HepG2 (cell line): ENCODE data around the gene C6orf136. TPM values are rescaled to one million over a fixed set of nuclear protein-coding genes. Genes with fewer than 3 reads are reported as not detected.

Source experiments
- ATAC-seq: fragments of 200-7000 bp; cut with Tn5 transposase; 3 replicates; pipeline ENCODE4 v1.9.1; 2020; ENCODE audit warnings: mild to moderate bottlenecking, moderate library complexity
- BruUV-seq: library from RNA; stranded (reverse); fragments of 400-500 nt; replicated peaks from 2 replicates; lab custom pipeline; 2021; lab: Mats Ljungman, UMichigan
- CTCF ChIA-PET: fragments of 300-600 bp; formaldehyde crosslinking; extraction: SDS; loops from one replicate; lab custom pipeline; 2021; ENCODE audit warnings: low total read pairs, inconsistent platforms, low intra/inter-chr PET ratio; lab: Yijun Ruan, JAX
- POLR2A ChIA-PET: fragments of 350-600 bp; sonication (Branson Sonifier 250); formaldehyde crosslinking; loops from one replicate; lab custom pipeline; 2020; ENCODE audit warnings: antibody characterized with exemption, inconsistent platforms; lab: Yijun Ruan, JAX
- DNase-seq: peaks from one replicate; pipeline ENCODE4 v3.0.0-alpha.2; 2015; ENCODE audit warnings: low spot score
- FAIRE-seq: peaks from 3 replicates; lab custom pipeline; 2011; peaks lifted over from hg19 to GRCh38; lab: Jason Lieb, UNC
- H2AFZ ChIP-seq: one replicate; pipeline ENCODE4 v1.6.1; 2011; ENCODE audit warnings: low read length, inconsistent platforms
- H3K27ac ChIP-seq: fragments of 300-600 bp; 3 replicates; pipeline ENCODE4 v1.8.0; 2011; ENCODE audit warnings: mixed run types, mild to moderate bottlenecking, mixed read lengths, low read length, inconsistent platforms; ENCODE audit not compliant: insufficient read depth; ENCODE audit errors: extremely low read length
- H3K27me3 ChIP-seq, 2 experiments: fragments of 200-600 bp in 1 of 2; 2 replicates in 1 of 2; 3 replicates in 1 of 2; pipeline versions ENCODE4 v1.6.0 to v1.8.0; 2011; ENCODE audit warnings: low read length in 2 of 2, mild to moderate bottlenecking in 2 of 2, moderate library complexity in 2 of 2, inconsistent platforms in 1 of 2; ENCODE audit not compliant: insufficient read depth in 2 of 2, control insufficient read depth in 1 of 2
- H3K36me3 ChIP-seq, 2 experiments: fragments of 200-600 bp in 1 of 2; replicated peaks in 1 of 2; 2 replicates in 1 of 2; 3 replicates in 1 of 2; pipeline versions ENCODE4 v1.5.1 to v1.8.0; 2011; ENCODE audit warnings: low read length in 2 of 2, inconsistent platforms in 1 of 2; ENCODE audit not compliant: insufficient read depth in 2 of 2, control insufficient read depth in 1 of 2
- H3K4me1 ChIP-seq: 2 replicates; pipeline ENCODE4 v1.5.1; 2012; ENCODE audit warnings: low read length, inconsistent platforms; ENCODE audit not compliant: insufficient read depth
- H3K4me2 ChIP-seq: 2 replicates; pipeline ENCODE4 v1.6.0; 2011; ENCODE audit warnings: low read depth, low read length, inconsistent platforms
- H3K4me3 ChIP-seq, 3 experiments: fragments of 200-600 bp in 1 of 3; sonication (generic), shearing (Covaris generic) in 1 of 3; replicated peaks in 1 of 3; 2 replicates each; pipeline ENCODE4 v1.5.1; 2011 to 2016; ENCODE audit warnings: low read length in 3 of 3, inconsistent platforms in 2 of 3, low read depth in 2 of 3, mild to moderate bottlenecking in 2 of 3, control low read depth in 1 of 3, mixed read lengths in 1 of 3; ENCODE audit not compliant: insufficient read depth in 1 of 3
- H3K79me2 ChIP-seq: one replicate; pipeline ENCODE4 v1.6.1; 2011; ENCODE audit warnings: low read length, inconsistent platforms; ENCODE audit not compliant: insufficient read depth
- H3K9ac ChIP-seq: 2 replicates; pipeline ENCODE4 v1.6.0; 2011; ENCODE audit warnings: mild to moderate bottlenecking, low read depth, low read length, inconsistent platforms; ENCODE audit not compliant: insufficient read depth
- H3K9me3 ChIP-seq: 2 replicates; pipeline ENCODE4 v1.5.1; 2012; ENCODE audit warnings: mild to moderate bottlenecking, low read length
- H4K20me1 ChIP-seq: 2 replicates; pipeline ENCODE4 v1.6.0; 2011; ENCODE audit warnings: inconsistent platforms, mild to moderate bottlenecking, low read length, moderate library complexity; ENCODE audit not compliant: insufficient read depth
- ELF3 ChIP-seq: IDR thresholded peaks from 2 replicates; pipeline ENCODE4 v1.6.1; 2016; ENCODE audit warnings: missing genetic modification reagents, missing compliant biosample characterization
- ETV5 ChIP-seq: IDR thresholded peaks from 2 replicates; pipeline ENCODE4 v1.6.1; 2018; ENCODE audit warnings: missing biosample characterization, missing genetic modification reagents, inconsistent platforms, borderline replicate concordance
- KMT2A ChIP-seq: sonication (generic); formaldehyde crosslinking; IDR thresholded peaks from 2 replicates; pipeline ENCODE4 v1.4.0; 2020; ENCODE audit warnings: missing genetic modification reagents
- PITX1 ChIP-seq: sonication (generic); formaldehyde crosslinking; IDR thresholded peaks from 2 replicates; pipeline ENCODE4 v1.5.1; 2020; ENCODE audit warnings: mild to moderate bottlenecking, missing genetic modification reagents
- SIN3B ChIP-seq: fragments of 150-350 bp; IDR thresholded peaks from 2 replicates; pipeline ENCODE4 v1.6.1; 2014; ENCODE audit warnings: low read length
- SPEN ChIP-seq: sonication (generic); formaldehyde crosslinking; IDR thresholded peaks from 2 replicates; pipeline ENCODE4 v1.5.1; 2020; ENCODE audit warnings: low read depth, mild to moderate bottlenecking, missing genetic modification reagents
- ZNF746 ChIP-seq: sonication (generic); formaldehyde crosslinking; IDR thresholded peaks from 2 replicates; pipeline ENCODE4 v1.8.0; 2022; ENCODE audit warnings: mild to moderate bottlenecking, missing genetic modification reagents
- whole genome bisulfite sequencing: methylation state at CpG from one replicate; pipeline ENCODE4 v1.1.6; 2017; ENCODE audit warnings: low lambda C conversion rate; 5-methylcytosine and 5-hydroxymethylcytosine counted together
- in situ Hi-C: cut with HindIII; loops from 2 replicates; pipeline ENCODE4 v1.10.0; 2017; ENCODE audit warnings: low pct_unique_long_range_greater_than_20kb; ENCODE audit not compliant: extremely low pct_ligation_motif_present
- intact Hi-C: fragments of 100-400 bp; cut with micrococcal nuclease; formaldehyde crosslinking; loops from one replicate; pipeline ENCODE4 v1.10.0; 2022; ENCODE audit not compliant: unreplicated experiment
- polyA plus RNA-seq, 8 experiments: library from polyadenylated mRNA; depleted of rRNA in 3 of 8; stranded (reverse) in 7 of 8; unstranded in 1 of 8; fragments of >200 nt; fragmentation: Illumina TruSeq in 4 of 8; extraction: Trizol in 4 of 8; gene quantifications; 2 replicates each; pipeline versions ENCODE4 v1.2.1 to v1.2.3, GENCODE V29; 2011 to 2016; ENCODE audit warnings: low read depth in 4 of 8, missing spikeins in 1 of 8, mixed read lengths in 1 of 8; ENCODE audit not compliant: insufficient read depth in 1 of 8
- total RNA-seq, 5 experiments: library from RNA; depleted of rRNA; stranded (reverse); fragments of >200 nt; fragmentation: Illumina TruSeq; extraction: Trizol; gene quantifications; 2 replicates each; pipeline ENCODE4 v1.2.3, GENCODE V29; 2016; ENCODE audit warnings: low read depth in 1 of 5
- TF ChIP-seq, protein P1 (sequence below): sonication (generic); formaldehyde crosslinking; IDR thresholded peaks from 2 replicates; pipeline ENCODE4 v1.5.1; 2020; ENCODE audit warnings: mild to moderate bottlenecking, missing genetic modification reagents, moderate library complexity
- TF ChIP-seq, protein P2 (sequence below): sonication (generic); formaldehyde crosslinking; IDR thresholded peaks from 2 replicates; pipeline ENCODE4 v1.4.0; 2020; ENCODE audit warnings: missing genetic modification reagents

C6orf136 gene
- total and polyA plus RNA-seq, 2 of the 13 experiments (the other 11 are each of a cell fraction or from before 2014, with no cell fraction given) = 12.0 to 26.2 TPM

DNA sequence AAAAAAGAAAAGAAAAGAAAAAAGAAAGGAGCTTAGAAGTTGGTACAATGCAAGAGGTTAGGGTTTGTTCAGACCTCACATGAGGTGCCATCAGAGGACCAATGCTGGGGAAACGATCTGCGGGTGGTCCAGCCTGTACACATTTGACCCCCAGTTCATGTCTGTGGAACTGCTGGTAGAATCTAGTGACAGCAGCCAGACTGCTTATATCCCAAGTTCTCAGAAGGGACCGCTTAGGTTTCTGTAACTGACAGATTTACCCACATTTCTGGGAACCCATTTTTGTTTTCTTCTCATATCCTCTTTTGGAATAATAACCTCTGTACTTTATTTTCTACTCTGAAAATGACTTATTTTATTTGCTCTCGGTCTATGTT is 34.8 kb downstream of the C6orf136 start:
- no peaks in the 10 kb centered on the region for H3K27me3 ChIP-seq
- no peaks in the 10 kb centered on the region for H4K20me1 ChIP-seq
- no TSS peak for BruUV-seq
- no peak overlapping the region for H3K4me3 ChIP-seq
- no peak for ATAC-seq
- no peaks in the 10 kb centered on the region for H3K79me2 ChIP-seq
- POLR2A ChIA-PET = interaction anchor here (1.0 to 4.7 kb wide), 8 partner anchors 9 to 101 kb away, joined by 3 to 92 read pairs (median 6); partner anchors contain the start of genes DHX16, MDC1, MRPS18B and NRM
- TF ChIP-seq ZNF746 = no peak
- TF ChIP-seq, all 625 proteins: peak for 0
- DNase-seq (no peak), FAIRE-seq (no peak)
- Histone ChIP-seq H3K9me3 (no peaks in the 10 kb centered on the region), H3K4me1 (peaks cover 61% of the 10 kb centered on the region), H3K9ac (no peak overlapping the region), H2AFZ (no peak overlapping the region), H3K4me2 (no peak overlapping the region), H3K36me3 (no peaks in the 10 kb centered on the region), H3K27ac (no peak overlapping the region)
- in situ Hi-C loops = loop anchor here (25.0 kb wide), 1 partner anchor 406 kb away; no protein-coding TSS in a partner anchor
- WGBS = 94% methylated on average over 4 of the region's 4 CpGs
- CTCF ChIA-PET = interaction anchor here (1.1 to 3.5 kb wide), 2 partner anchors 39 to 41 kb away, joined by 4 to 11 read pairs; no protein-coding TSS in a partner anchor
- intact Hi-C loops = no loop called here

DNA sequence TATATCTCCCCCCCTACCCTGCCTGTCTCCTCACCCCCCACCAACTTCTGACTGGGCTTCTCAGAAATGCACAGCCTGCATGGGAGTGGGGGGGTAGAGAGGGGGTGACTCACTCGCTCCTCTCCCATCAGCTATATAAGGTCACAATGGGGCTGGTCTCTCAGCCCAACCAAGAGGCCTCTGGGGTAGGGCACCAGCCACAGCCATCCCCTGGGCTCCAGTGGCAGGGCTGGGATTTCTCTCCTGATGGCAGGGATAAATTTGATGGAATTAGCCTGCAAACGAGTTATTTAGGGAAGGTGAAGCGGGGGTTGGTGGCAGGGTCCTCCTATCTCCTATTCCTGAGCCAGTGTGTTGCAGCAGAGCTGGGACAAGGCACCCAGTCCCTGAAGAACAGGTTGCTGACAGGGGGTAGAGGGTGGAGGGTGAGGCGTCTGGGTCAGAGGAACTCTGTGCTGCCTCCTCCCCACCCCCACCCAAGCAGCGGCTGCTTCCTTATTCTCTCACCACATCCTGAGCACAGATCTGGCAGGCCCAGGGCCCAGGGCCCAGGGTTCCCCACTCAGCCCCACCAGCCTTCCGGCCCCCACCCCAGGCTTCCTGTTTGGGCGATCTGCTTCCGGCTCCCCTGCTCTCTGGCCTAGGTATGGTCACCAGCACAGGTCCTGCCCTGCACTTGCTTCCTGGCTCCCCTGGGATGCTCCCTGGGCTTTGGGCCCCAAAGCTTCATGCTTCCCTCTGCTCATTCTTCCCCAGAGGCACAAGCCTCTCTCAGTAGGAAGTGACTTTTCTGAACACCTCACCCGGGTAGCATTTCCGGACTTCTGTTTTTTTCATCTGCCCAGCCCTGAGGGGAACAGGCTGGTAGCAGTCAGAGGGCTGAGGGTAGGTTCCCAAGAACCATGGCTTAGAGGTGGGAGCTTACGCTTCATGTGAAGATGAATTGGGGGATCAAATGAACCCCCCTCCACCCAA is 35.5 kb downstream of the C6orf136 start:
- DNase-seq (peak; percentile 50), ATAC-seq (no peak; the same call in 2 of the 3 replicates), FAIRE-seq (no peak)
- no TSS peak for BruUV-seq
- no peaks in the 10 kb centered on the region for H3K9me3 ChIP-seq
- H4K20me1 ChIP-seq = no peaks in the 10 kb centered on the region
- H3K4me3 ChIP-seq = peak overlapping the region in 1 of 3 experiments; percentile 5; a peak in 1 of 6 replicates
- no peak overlapping the region for H2AFZ ChIP-seq
- no peaks in the 10 kb centered on the region for H3K36me3 ChIP-seq
- WGBS = 73% methylated on average over 10 of the region's 11 CpGs
- H3K9ac ChIP-seq = peak overlapping the region; percentile 24; the same call in 1 of the 2 replicates
- H3K27me3 ChIP-seq = no peaks in the 10 kb centered on the region
- no peaks in the 10 kb centered on the region for H3K79me2 ChIP-seq
- peak overlapping the region; percentile 3 for H3K27ac ChIP-seq
- H3K4me1 ChIP-seq = peaks cover 61% of the 10 kb centered on the region
- CTCF ChIA-PET = interaction anchor here (0.7 to 3.5 kb wide), 3 partner anchors 39 to 43 kb away, joined by 3 to 11 read pairs (median 4); no protein-coding TSS in a partner anchor
- intact Hi-C loops = no loop called here
- in situ Hi-C loops = loop anchor here (25.0 kb wide), 1 partner anchor 405 kb away; no protein-coding TSS in a partner anchor
- POLR2A ChIA-PET = interaction anchor here (0.5 to 4.7 kb wide), 8 partner anchors 9 to 100 kb away, joined by 3 to 92 read pairs (median 6); partner anchors contain the start of genes DHX16, MDC1, NRM and TUBB
- H3K4me2 ChIP-seq = peak overlapping the region; percentile 48
- peak; percentile 20; the same call in 1 of the 2 replicates for TF ChIP-seq ELF3 (CRISPR knock-in tag)
- TF ChIP-seq, protein P1, sequence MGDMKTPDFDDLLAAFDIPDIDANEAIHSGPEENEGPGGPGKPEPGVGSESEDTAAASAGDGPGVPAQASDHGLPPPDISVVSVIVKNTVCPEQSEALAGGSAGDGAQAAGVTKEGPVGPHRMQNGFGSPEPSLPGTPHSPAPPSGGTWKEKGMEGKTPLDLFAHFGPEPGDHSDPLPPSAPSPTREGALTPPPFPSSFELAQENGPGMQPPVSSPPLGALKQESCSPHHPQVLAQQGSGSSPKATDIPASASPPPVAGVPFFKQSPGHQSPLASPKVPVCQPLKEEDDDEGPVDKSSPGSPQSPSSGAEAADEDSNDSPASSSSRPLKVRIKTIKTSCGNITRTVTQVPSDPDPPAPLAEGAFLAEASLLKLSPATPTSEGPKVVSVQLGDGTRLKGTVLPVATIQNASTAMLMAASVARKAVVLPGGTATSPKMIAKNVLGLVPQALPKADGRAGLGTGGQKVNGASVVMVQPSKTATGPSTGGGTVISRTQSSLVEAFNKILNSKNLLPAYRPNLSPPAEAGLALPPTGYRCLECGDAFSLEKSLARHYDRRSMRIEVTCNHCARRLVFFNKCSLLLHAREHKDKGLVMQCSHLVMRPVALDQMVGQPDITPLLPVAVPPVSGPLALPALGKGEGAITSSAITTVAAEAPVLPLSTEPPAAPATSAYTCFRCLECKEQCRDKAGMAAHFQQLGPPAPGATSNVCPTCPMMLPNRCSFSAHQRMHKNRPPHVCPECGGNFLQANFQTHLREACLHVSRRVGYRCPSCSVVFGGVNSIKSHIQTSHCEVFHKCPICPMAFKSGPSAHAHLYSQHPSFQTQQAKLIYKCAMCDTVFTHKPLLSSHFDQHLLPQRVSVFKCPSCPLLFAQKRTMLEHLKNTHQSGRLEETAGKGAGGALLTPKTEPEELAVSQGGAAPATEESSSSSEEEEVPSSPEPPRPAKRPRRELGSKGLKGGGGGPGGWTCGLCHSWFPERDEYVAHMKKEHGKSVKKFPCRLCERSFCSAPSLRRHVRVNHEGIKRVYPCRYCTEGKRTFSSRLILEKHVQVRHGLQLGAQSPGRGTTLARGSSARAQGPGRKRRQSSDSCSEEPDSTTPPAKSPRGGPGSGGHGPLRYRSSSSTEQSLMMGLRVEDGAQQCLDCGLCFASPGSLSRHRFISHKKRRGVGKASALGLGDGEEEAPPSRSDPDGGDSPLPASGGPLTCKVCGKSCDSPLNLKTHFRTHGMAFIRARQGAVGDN (CRISPR knock-in tag) = peak; percentile 76
- no peak for TF ChIP-seq KMT2A (CRISPR knock-in tag)
- no peak; the same call in 1 of the 2 replicates for TF ChIP-seq SPEN (CRISPR knock-in tag)
- TF ChIP-seq PITX1 (CRISPR knock-in tag) = no peak
- TF ChIP-seq, protein P2, sequence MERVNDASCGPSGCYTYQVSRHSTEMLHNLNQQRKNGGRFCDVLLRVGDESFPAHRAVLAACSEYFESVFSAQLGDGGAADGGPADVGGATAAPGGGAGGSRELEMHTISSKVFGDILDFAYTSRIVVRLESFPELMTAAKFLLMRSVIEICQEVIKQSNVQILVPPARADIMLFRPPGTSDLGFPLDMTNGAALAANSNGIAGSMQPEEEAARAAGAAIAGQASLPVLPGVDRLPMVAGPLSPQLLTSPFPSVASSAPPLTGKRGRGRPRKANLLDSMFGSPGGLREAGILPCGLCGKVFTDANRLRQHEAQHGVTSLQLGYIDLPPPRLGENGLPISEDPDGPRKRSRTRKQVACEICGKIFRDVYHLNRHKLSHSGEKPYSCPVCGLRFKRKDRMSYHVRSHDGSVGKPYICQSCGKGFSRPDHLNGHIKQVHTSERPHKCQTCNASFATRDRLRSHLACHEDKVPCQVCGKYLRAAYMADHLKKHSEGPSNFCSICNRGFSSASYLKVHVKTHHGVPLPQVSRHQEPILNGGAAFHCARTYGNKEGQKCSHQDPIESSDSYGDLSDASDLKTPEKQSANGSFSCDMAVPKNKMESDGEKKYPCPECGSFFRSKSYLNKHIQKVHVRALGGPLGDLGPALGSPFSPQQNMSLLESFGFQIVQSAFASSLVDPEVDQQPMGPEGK (CRISPR knock-in tag) = peak; percentile 49; the same call in 1 of the 2 replicates
- no peak for TF ChIP-seq SIN3B
- TF ChIP-seq ETV5 (CRISPR knock-in tag) = peak; percentile 56; the same call in 1 of the 2 replicates
